ENCODE data around the gene PI4KB. TPM values are rescaled to one million over a fixed set of nuclear protein-coding genes. Genes with fewer than 3 reads are reported as not detected.

Gene PI4KB
- total and polyA plus RNA-seq, 2 experiments from 2014 or later, result 15.3 to 25.5 TPM

DNA sequence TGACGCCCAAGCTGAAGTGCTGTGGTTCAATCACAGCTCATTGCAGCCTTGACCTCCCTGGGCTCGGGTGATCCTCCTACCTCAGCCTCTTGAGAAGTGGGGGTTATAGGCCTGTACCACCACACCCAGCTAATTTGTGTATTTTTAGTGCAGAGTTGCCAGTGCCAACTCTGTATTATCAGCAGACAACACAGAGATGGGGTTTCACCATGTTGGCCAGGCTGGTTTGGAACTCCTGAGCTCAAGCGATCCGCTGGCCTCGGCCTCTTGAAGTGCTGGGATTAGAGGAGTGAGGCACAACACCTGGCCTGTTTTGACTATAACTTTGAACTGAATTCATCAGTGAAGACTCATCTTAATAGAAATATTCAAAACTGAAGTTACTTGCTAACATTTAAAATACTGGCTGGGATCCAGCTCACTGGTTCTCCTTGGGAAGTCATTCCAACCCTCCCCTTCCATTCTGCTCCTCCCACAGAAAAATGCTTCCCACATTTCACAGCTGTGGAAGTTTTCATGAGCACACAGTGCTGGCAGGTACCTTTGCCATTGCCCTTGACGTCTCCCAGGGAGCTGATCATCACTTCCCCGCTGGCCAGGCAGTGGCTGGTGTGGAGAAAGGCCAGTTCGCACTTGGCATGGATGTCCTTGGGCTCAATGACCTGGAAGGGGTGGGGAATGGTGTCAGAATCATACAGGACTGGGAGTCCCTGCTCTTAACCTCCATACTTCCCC is 40.6 kb upstream of the PI4KB start:
- Mint-ChIP-seq H3K4me3 (no peak overlapping the region), H3K9me3 (peaks cover 13% of the 10 kb centered on the region), H3K4me1 (peaks cover 15% of the 10 kb centered on the region), H3K36me3 (ENCODE audit: low read depth) (peaks cover 26% of the 10 kb centered on the region), H3K27ac (no peak overlapping the region), H3K27me3 (ENCODE audit: insufficient read depth, low read depth, poor library complexity) (peaks cover 13% of the 10 kb centered on the region)
- no peaks in the 10 kb centered on the region for H3K79me2 ChIP-seq (replicated peaks; ENCODE audit: insufficient read depth)
- H3K4me2 ChIP-seq, result no peak overlapping the region
- H3K4me3 ChIP-seq, result no peak overlapping the region
- no peak overlapping the region for H3K27ac ChIP-seq (ENCODE audit: low read depth)
- TF ChIP-seq JUNB (IDR thresholded peaks at IDR 0.05; ENCODE audit: unreplicated experiment) (no peak), ZNF114 (CRISPR knock-in tag; IDR thresholded peaks at IDR 0.05) (no peak), EZH2phosphoT487 (IDR thresholded peaks at IDR 0.05; ENCODE audit: unreplicated experiment) (no peak)
- TF ChIP-seq, protein P1, sequence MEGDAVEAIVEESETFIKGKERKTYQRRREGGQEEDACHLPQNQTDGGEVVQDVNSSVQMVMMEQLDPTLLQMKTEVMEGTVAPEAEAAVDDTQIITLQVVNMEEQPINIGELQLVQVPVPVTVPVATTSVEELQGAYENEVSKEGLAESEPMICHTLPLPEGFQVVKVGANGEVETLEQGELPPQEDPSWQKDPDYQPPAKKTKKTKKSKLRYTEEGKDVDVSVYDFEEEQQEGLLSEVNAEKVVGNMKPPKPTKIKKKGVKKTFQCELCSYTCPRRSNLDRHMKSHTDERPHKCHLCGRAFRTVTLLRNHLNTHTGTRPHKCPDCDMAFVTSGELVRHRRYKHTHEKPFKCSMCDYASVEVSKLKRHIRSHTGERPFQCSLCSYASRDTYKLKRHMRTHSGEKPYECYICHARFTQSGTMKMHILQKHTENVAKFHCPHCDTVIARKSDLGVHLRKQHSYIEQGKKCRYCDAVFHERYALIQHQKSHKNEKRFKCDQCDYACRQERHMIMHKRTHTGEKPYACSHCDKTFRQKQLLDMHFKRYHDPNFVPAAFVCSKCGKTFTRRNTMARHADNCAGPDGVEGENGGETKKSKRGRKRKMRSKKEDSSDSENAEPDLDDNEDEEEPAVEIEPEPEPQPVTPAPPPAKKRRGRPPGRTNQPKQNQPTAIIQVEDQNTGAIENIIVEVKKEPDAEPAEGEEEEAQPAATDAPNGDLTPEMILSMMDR (conservative IDR thresholded peaks at IDR 0.05; ENCODE audit: low read depth in 2 of 2), result no peak
- no peaks in the 10 kb centered on the region for H3F3A ChIP-seq (replicated peaks; ENCODE audit: low read depth)
- no peaks in the 10 kb centered on the region for H3K27me3 ChIP-seq (ENCODE audit: insufficient read depth)
- no peak for ATAC-seq
- no peaks in the 10 kb centered on the region for H4K20me1 ChIP-seq (replicated peaks; ENCODE audit: insufficient read depth)
- DNase-seq (ENCODE audit: low spot score), result no peak
- H3K9me2 ChIP-seq (ENCODE audit: insufficient read depth), result no peaks in the 10 kb centered on the region
- no peaks in the 10 kb centered on the region for H3K36me3 ChIP-seq (ENCODE audit: insufficient read depth)
- H3K4me1 ChIP-seq (ENCODE audit: insufficient read depth), result peaks cover 16% of the 10 kb centered on the region
- no peak overlapping the region for H2AFZ ChIP-seq

DNA sequence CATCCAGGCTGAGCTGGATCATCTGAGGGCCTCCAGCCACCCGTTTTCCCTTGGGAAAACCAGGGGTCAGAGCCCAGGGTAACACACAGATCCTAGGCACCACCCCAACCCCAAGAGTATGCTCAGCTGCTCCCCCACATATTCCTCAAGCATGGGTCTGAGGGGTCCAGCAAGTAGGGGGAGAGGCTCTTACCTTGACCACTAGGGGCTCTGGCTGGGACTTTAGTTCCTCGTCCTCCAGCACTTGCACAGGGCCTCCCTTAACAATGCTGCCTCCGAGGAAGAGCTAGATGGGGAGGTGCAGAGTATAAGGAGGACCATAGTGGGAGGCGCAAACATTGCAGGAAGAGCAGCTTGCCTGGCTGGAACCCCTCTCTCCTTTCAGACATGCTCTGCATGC is 37.8 kb upstream of the PI4KB start:
- Mint-ChIP-seq H3K36me3 (ENCODE audit: low read depth) (peaks cover 46% of the 10 kb centered on the region), H3K4me3 (no peak overlapping the region), H3K27me3 (ENCODE audit: insufficient read depth, low read depth, poor library complexity) (peaks cover 10% of the 10 kb centered on the region), H3K27ac (no peak overlapping the region), H3K4me1 (no peaks in the 10 kb centered on the region), H3K9me3 (peaks cover 36% of the 10 kb centered on the region)
- no peaks in the 10 kb centered on the region for H3K27me3 ChIP-seq (ENCODE audit: insufficient read depth)
- TF ChIP-seq JUNB (IDR thresholded peaks at IDR 0.05; ENCODE audit: unreplicated experiment), result no peak
- TF ChIP-seq, protein P1 (conservative IDR thresholded peaks at IDR 0.05; ENCODE audit: low read depth in 2 of 2), result peak; percentile 25 to 35; a peak in 2 of 4 replicates
- H3K4me3 ChIP-seq, result no peak overlapping the region
- no peaks in the 10 kb centered on the region for H4K20me1 ChIP-seq (replicated peaks; ENCODE audit: insufficient read depth)
- H3K4me2 ChIP-seq, result no peak overlapping the region
- H3K36me3 ChIP-seq (ENCODE audit: insufficient read depth), result no peaks in the 10 kb centered on the region
- 0 out of 2 replicates have a peak, but pooled peaks cover under 1% of the 10 kb centered on the region for H3K4me1 ChIP-seq (ENCODE audit: insufficient read depth)
- no peaks in the 10 kb centered on the region for H3F3A ChIP-seq (replicated peaks; ENCODE audit: low read depth)
- H2AFZ ChIP-seq, result no peak overlapping the region
- peak; percentile 38 for DNase-seq (ENCODE audit: low spot score)
- H3K9me2 ChIP-seq (ENCODE audit: insufficient read depth), result no peaks in the 10 kb centered on the region
- no peaks in the 10 kb centered on the region for H3K79me2 ChIP-seq (replicated peaks; ENCODE audit: insufficient read depth)
- ATAC-seq, result peak; percentile 43; the same call in 2 of the 3 replicates
- H3K27ac ChIP-seq (ENCODE audit: low read depth), result no peak overlapping the region
